NT2/D1 (cell line): ENCODE measurements around the gene SIGLEC6.

Experiments used
- SUZ12 ChIP-seq: IDR thresholded peaks from 2 replicates; pipeline ENCODE4 v1.6.1; 2011; ENCODE audit not compliant: insufficient read length, insufficient read depth; ENCODE audit errors: extremely low read depth
- YY1 ChIP-seq: IDR thresholded peaks from 2 replicates; pipeline ENCODE4 v1.6.1; 2011; ENCODE audit not compliant: insufficient read length, insufficient read depth
- ZNF274 ChIP-seq: IDR thresholded peaks from 2 replicates; pipeline ENCODE4 v1.6.1; 2011; ENCODE audit warnings: mild to moderate bottlenecking, low read depth, low read length

DNA sequence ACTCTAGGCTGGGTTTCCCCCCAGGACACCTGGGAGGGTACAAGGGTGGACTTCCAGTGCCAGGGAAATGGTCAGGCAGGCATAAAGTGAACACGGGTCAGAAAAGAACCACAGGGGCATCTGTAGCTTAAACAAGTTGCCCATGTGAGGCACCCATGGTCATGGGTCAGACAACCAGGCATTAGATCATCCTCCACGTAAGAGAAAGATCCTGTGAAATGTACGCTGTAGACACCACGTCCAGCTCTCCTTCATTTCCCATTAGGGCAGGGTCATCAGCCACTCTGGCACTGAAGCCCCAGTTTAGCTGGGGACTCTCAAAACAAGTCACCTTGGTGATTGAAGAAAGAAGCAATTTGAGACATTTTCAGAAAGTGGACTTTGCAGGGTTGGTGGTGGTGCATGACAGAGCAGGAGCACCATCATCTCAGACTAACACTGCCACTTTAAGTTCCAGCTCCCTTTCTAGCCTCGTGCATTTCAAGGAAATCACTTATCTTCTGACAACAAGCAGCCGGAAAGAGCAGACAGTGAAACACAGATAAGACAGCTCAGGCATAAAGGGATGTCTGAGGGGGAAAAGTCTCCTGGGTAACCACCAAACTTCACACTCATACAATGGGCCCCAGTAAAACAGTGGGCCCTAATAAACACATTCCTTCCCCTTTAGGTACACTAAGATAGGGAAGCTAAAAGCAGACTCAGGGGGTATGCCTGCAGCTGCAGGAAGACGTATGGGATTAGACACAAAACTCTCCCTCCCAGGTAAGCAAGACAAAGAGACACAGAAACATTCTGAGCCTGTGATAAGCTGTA lies 16.1 kb upstream of the SIGLEC6 start:
- TF ChIP-seq ZNF274: no peak
- TF ChIP-seq YY1: no peak
- no peak for TF ChIP-seq SUZ12
